ENCODE data around the gene POU2F1.

POU2F1 gene

GRCh38 chr1:167429612-167430011 is 208.9 kb downstream of the POU2F1 start:
- no peak for FAIRE-seq

GRCh38 chr1:167430134-167430848 is 209.6 kb downstream of the POU2F1 start:
- FAIRE-seq = no peak

DNA sequence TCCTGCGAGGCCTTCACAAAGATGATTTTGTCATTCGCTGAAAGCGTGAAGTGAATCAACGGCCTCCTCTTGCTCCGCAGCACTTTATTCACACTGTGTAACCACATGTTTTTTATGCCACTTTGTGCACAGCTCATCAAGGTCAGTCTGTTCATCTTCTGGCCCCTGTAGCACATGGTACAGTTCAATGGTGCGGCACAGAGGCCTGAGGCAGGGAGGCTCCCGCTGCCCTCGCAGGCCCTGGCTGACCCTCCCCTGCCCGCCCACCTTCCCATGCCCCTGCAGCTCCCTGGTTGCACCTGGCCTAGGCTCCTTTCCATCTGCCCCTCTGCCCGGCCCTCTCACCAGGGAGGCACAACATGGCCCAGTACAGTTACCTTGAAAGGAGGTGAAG is 210.2 kb downstream of the POU2F1 start:
- no peak for FAIRE-seq

- no peak for FAIRE-seq
Measured at GRCh38 chr1:167431261-167431908, 210.7 kb downstream of the POU2F1 start.

DNA sequence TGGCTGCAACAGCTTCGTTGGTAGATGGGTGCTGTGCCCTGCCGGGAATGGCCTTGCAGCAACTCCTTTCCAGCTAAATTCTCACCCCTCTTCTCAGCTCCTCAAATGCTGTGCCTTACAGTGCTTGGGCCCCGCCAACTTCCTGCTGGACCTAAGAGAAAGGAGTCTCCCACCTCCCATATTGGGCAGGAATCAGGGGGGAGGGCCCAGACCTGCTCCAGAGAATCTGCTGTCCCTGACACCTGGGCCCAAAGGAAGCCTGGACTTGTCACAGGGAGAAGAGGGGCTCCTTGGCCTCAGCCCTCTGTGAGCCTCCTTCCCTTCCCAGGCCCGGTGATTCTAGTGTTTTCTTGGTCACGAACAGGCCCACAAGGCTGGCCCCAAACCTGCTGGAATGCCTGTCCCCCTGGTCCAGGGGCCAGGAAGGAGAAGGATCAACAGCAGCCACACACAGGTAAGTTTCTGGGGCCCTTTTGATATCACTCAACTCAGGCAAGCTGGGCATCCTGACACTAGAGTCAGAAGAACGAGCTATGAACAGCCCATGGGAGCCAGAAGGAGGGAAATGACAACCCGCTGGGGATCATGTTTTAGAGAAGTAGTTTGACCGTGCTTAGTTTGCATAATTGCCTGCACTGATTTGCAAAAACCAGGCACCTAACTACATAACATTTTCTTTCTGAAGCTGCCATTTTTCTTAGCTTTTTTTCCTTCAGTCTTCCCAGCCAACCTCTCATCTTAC is 211.4 kb downstream of the POU2F1 start:
- no peak for FAIRE-seq

GRCh38 chr1:167432780-167433179 is 212.1 kb downstream of the POU2F1 start:
- FAIRE-seq = no peak

DNA sequence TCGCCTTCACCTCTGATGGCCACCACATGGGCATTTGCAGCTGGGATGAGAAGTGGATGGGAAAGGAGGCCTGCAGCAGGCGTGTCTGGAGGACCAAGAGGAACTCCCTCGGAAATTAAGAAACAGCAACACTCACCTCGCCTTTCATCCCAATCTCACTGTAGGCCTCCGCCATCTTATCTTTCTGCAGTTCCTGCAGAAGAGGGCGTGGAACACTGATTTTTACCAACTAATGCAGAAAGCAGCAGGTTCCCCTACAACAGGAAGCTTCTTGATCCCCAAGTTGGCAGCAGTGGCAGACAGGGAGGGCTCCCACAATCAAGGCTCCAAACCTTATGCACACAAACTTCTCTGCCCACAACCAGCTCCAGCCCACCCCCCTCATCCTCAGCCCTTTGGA is 213.2 kb downstream of the POU2F1 start:
- no peak for FAIRE-seq

DNA sequence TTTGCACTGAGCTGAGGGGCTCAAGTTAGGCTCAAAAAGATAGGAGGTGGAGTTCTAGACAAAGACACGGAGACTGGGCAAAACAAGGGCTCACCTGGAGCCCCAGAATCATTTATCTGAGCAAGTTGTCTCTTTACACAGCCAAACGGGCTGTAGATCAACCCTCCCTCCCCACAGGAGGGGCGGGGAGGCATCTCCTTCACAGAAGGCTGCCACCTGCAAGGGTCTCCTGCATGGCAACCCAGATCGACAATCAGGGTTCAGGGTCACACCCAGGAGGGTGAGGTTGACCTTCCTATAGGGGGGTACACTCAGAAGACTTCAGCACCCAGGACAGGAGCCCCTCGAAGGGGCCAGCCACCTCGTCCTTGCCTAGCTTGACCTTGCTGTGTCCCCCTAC is 213.6 kb downstream of the POU2F1 start:
- FAIRE-seq = no peak

DNA sequence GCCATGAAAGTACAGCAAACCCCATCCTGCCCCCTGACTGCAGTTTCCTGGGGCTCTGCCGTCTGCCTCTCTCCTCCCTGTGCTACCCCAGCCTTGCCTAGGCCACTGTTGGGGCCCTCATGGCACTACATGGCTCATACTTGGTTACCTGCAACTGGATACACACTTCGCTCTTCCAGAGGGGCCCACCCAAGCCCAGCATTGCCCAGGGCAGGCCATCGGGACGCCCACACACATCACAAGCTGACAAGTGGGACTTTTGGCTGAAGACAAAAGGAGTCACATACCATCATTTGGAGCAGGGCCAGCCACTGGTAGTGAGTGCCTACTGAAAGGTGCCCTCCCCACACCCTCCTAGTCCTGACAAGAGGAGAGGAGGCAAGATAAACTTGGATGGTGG is 214.8 kb downstream of the POU2F1 start:
- no peak for FAIRE-seq

- FAIRE-seq = no peak
Measured at GRCh38 chr1:167438171-167439138, 217.8 kb downstream of the POU2F1 start.

DNA sequence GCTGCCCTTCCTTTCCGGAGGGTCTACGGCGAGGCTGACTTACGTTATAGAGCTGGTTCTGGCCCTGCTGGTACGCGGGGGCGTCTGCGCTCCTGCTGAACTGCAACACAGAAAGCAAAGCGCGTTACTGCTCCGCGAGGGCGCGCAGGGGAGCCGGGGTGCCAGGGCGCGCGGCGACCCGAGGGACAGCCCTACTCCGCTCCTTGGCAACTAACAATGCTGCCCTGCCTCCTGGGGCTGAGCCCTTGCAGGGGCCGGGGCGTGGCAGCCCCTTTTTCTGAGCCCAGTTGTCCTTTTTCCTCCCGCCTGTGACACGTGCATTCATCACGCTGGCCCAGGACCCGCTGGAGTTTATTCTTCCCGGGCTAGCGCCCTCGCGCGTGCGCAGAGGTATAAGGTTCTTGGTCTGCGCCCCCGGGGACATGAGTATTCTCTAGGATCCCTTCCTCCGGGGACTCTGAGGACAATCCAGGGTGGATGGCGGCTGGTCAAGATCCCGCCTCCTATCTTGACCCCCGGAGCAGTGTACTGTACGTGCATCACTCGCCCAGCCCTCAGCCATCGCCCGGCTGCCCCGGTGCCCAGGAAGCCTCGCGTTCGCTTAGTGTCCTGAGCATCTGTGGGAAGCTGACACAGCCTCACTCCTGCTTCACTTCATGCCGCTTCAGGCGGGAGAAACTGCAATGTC is 218.8 kb downstream of the POU2F1 start:
- FAIRE-seq = no peak

GRCh38 chr1:167440345-167440744 is 219.7 kb downstream of the POU2F1 start:
- FAIRE-seq = no peak

DNA sequence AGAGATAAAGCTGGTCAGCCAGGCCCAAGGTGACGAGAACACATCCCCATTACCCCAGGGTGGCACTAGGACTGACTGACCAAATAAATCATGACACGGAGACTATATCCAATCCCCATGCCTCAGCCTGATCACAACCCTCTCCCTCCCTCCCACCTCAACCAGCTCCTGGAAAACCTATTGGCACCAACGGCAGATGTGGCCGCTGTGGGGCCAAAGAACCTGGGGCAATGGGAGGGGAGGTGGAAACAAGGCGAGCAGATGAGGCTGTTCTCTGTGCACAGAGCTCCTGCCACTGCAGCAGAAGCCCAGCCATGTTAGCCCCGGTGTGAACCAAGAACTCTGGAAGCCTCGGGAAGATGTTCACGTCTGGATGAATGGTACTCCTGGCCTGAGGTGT is 220.1 kb downstream of the POU2F1 start:
- no peak for FAIRE-seq

DNA sequence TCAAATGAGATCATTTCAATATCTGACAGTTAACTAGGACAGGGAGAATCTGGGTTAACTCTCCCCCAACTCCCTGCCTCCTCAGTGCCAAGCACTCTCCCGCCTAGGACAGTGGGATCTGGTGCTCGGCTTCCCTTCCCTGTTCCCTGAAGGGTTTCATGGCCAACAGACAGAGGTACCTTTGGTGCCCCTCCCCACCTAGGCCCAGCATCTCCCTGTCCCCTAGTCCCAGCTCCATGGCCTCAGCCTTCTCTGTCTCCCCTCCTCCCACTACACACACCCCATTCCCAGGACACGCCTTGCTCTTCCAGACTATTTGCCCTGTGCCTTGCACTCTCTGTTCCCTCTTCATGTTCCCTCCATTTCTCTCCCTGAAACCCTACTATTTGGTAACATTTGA is 220.5 kb downstream of the POU2F1 start:
- no peak for FAIRE-seq

GRCh38 chr1:167442142-167442848 is 221.6 kb downstream of the POU2F1 start:
- FAIRE-seq = no peak

DNA sequence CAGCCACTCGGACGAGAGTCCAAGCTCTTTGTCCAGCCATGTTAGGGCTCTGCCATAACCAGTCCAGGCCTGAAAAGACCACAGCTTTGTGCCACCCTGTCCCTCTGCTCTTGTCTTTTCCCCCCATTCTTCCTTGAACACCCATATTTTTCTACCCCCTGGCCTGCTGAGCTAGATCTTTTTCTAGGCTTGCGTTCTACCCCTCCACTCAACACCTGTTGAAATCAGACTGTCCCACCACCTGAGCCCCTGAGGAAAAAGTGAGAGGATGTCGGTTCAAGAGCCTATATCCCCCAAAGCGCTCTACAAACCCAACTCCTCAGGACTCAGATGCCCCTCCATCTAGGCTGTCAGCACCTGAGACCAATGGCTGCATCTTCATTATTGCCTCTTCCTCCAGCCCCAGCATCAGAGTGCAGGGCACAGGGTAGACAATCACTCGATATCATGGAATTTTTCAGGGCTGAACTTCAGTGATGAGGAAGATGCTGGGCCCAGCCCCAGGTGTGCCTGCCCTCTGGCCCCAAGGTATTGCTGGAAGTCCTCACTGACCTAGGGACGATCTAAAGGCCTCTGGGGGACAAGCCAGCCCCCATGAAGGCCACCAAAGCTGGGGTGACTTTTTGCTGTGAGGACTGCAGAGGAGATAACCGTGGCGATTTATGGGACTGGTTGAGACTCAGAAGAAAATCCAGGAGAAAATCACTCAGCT is 222.3 kb downstream of the POU2F1 start:
- FAIRE-seq = no peak

- FAIRE-seq = no peak
Measured at GRCh38 chr1:167443757-167444156, 223.1 kb downstream of the POU2F1 start.

DNA sequence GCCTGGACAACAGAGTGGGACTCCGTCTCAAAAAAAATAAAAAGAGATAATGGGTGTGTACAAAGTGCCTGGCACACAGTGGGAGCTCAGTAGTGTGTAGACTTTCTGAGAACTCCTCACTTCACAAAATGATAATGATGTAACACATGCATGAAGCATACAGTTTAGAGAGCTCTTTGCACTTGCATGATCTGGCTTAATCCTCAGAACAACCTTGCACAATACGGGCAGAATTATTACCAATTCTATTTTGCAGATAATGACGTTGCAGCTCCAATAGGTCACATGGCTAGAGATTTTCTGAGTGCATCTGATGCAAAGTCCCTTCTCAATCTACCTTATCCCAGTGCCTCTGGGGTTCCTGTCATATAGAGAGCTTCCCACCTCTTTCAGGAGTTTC is 226.3 kb downstream of the POU2F1 start:
- no peak for FAIRE-seq

DNA sequence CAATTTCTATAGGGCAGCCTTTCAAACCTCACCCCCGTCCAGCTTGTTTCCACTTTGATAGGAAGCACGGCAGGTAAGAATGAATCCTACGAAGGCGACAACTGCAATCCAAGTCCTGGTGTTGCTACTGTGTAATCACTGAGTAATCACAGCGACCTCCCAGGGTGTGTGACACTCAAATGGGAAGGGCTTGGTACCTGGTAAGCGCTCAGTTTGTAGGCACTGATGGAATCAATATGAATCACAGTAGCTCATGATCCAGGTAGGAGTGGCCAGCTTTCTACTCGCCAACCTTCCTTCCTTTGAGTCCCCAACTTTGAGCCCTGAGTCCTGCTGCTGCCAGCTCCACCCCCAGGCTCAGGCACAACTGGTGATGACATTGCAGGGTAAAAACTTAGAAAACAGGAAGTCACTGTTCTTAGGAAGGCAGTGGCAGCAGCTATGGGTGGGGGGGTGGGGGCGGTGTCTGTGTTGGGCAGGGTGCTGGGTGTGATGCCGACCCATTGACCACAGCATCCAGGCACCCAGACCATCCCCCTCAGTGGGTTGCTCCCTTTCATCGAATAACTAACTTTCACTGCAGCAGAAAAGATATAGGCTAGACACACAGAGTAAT is 226.9 kb downstream of the POU2F1 start:
- FAIRE-seq = no peak

DNA sequence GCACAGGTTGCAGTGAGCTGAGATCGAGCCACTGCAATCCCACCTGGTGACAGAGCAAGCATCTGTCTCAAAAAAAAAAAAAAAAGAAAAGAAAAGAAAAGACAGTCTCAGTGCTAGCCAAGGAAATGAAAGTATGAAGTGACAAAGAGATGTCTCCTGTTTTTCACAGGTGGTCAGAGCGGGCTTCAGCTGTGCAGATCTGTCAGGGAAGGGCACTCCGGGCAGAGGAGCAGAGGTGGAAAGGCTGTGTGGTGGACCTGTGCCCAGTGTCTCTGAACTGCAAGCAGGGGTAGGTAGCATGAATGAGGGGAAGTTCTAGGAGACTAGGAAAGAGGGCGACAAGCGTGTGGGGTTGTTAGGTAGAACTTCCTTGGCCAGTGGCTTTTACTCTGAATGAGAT is 230.2 kb downstream of the POU2F1 start:
- no peak for FAIRE-seq

All from A204.1 (cell line).